Pancreas (tissue), 10 donors: Measurements from ENCODE around the gene DUSP12. TPM values are rescaled to one million over a fixed set of nuclear protein-coding genes. Genes with fewer than 3 reads are reported as not detected.
"Not testable (repeated sequence)": the region's sequence is repeated elsewhere in the genome, so short reads cannot be mapped to it uniquely, and the experiment has no call there.

Source experiments
- ATAC-seq, 4 donors: fragments of 200-7000 bp; cut with Tn5 transposase; one replicate each; pipeline versions ENCODE4 v1.8.0 to v1.9.1; 2020; ENCODE audit warnings: mild to moderate bottlenecking in 4 of 4, moderate library complexity in 4 of 4
- DNase-seq, 6 donors: peaks; one replicate each; pipeline ENCODE4 v3.0.0-alpha.2; 2020
- FAIRE-seq: peaks from 2 replicates; lab custom pipeline; 2012; peaks lifted over from hg19 to GRCh38; lab: Jason Lieb, UNC
- H3K27ac ChIP-seq, 4 donors: fragments of 200-600 bp; sonication (generic); 1 replicate in 3 of 4; 2 replicates in 1 of 4; pipeline versions ENCODE4 v1.5.0 to v1.8.0; 2020
- H3K27me3 ChIP-seq, 4 donors: fragments of 200-600 bp; one replicate each; pipeline ENCODE4 v1.8.0; 2021
- H3K36me3 ChIP-seq, 3 donors: fragments of 200-600 bp; sonication (generic) in 1 of 3; one replicate each; pipeline versions ENCODE4 v1.5.0 to v1.8.0; 2020 to 2021
- H3K4me1 ChIP-seq, 3 donors: fragments of 200-600 bp; one replicate each; pipeline ENCODE4 v1.8.0; 2021
- H3K4me3 ChIP-seq, 4 donors: fragments of 200-600 bp; sonication (generic) in 2 of 4; one replicate each; pipeline versions ENCODE4 v1.5.0 to v1.8.0; 2020 to 2021
- H3K9me3 ChIP-seq, 4 donors: fragments of 200-600 bp; one replicate each; pipeline ENCODE4 v1.8.0; 2021
- CTCF ChIP-seq, 4 donors: fragments of 200-600 bp; sonication (generic) in 3 of 4; IDR thresholded peaks; one replicate each; pipeline versions ENCODE4 v1.5.0 to v1.8.0; 2021; ENCODE audit warnings: antibody characterized with exemption in 4 of 4
- WGBS, 2 donors: extraction: QIAGEN DNeasy Blood & Tissue Kit; methylation state at CpG; one replicate each; pipeline ENCODE4 v1.1.7; 2013; 5-methylcytosine and 5-hydroxymethylcytosine counted together
- intact Hi-C, 3 donors: fragments of 100-400 bp; cut with DNase I; formaldehyde crosslinking; loops; one replicate each; pipeline versions ENCODE4 v1.11.1 to v1.14.2; 2022
- polyA plus RNA-seq, 2 donors: library from polyadenylated mRNA; stranded (reverse); fragments of 200-250 nt; gene quantifications; one replicate each; pipeline ENCODE4 v1.2.3, GENCODE V29; 2013
- total RNA-seq, 6 donors: library from RNA; stranded (reverse); fragmentation: NEBNext Ultra II Directional in 4 of 6; extraction: Animal tissue kit (Norgen Biotek cat#: 25700) in 4 of 6; gene quantifications; one replicate each; pipeline versions ENCODE4 v1.2.1 to v1.2.4, GENCODE V29; 2021 to 2023
- donor health status: healthy with polysubstance abuse.
- donor health status: DM: no; HTN: no; CAD: no; lungs with moderate emphysema.
- donor health status: DM: no; HTN: no; CAD: no.
- donor health status: control.
- donor health status: control.
- donor health status: Bipolar disorder and iron deficiency.
- donor health status: DM: yes; HTN: yes; CAD: no.
- donor health status: DM: no; HTN: no; CAD: no.
- donor health status: DM: no; HTN: no; CAD: no.
- donor health status: DM: yes; HTN: yes; CAD: no.

The DUSP12 gene
- total and polyA plus RNA-seq, 8 donors: 5.7 to 16.0 (median 9.1) TPM

GRCh38 chr1:161721738-161722343 is 27.7 kb upstream of the DUSP12 start:
- DNase-seq (no peak), ATAC-seq (no peak), FAIRE-seq (no peak)
- intact Hi-C loops: no loop called here
- H3K9me3 ChIP-seq: no peaks in the 10 kb centered on the region
- H3K36me3 ChIP-seq: no peaks in the 10 kb centered on the region
- H3K27ac ChIP-seq: no peak overlapping the region
- peaks cover 0 to 7% (median 0%) of the 10 kb centered on the region in 3 donors for H3K4me1 ChIP-seq
- H3K27me3 ChIP-seq: no peaks in the 10 kb centered on the region
- no peak overlapping the region for H3K4me3 ChIP-seq
- no peak for TF ChIP-seq CTCF (IDR thresholded peaks at IDR 0.05)
- 54 to 56% methylated on average over 8 of the region's 8 CpGs for WGBS, 2 donors

GRCh38 chr1:161722406-161722805 is 27.2 kb upstream of the DUSP12 start:
- Histone ChIP-seq H3K27ac (no peak overlapping the region), H3K36me3 (no peaks in the 10 kb centered on the region), H3K27me3 (no peaks in the 10 kb centered on the region), H3K9me3 (no peaks in the 10 kb centered on the region), H3K4me1 (peaks cover 0 to 7% (median 0%) of the 10 kb centered on the region in 3 donors), H3K4me3 (no peak overlapping the region)
- no peak for TF ChIP-seq CTCF (IDR thresholded peaks at IDR 0.05)
- WGBS, 2 donors: 68% methylated on average over 1 of the region's 1 CpG; no CpG with 5 or more reads in 1 of the 2 donors
- DNase-seq (no peak), ATAC-seq (no peak), FAIRE-seq (no peak)
- intact Hi-C loops: no loop called here

GRCh38 chr1:161723459-161724141 is 26.0 kb upstream of the DUSP12 start:
- Histone ChIP-seq H3K9me3 (no peaks in the 10 kb centered on the region), H3K4me1 (peaks cover 0 to 7% (median 0%) of the 10 kb centered on the region in 3 donors), H3K27me3 (no peaks in the 10 kb centered on the region), H3K27ac (no peak overlapping the region), H3K4me3 (no peak overlapping the region), H3K36me3 (no peaks in the 10 kb centered on the region)
- intact Hi-C loops: no loop called here
- TF ChIP-seq CTCF (IDR thresholded peaks at IDR 0.05): no peak
- DNase-seq: no peak
- 68 to 81% methylated on average over 8 of the region's 8 CpGs for WGBS, 2 donors
- ATAC-seq: no peak
- FAIRE-seq: no peak

GRCh38 chr1:161725258-161725907 is 24.2 kb upstream of the DUSP12 start:
- WGBS, 2 donors: 44 to 45% methylated on average over 22 of the region's 22 CpGs
- H3K4me1 ChIP-seq, FAIRE-seq, intact Hi-C loops, DNase-seq, H3K27me3 ChIP-seq, ATAC-seq, H3K9me3 ChIP-seq, H3K36me3 ChIP-seq: not testable (repeated sequence)
- Histone ChIP-seq H3K4me3 (peak overlapping the region; percentile 68 to 90 (median 74)), H3K27ac (peak overlapping the region in 1 of 4 donors; percentile 83)

GRCh38 chr1:161725908-161726472 is 23.6 kb upstream of the DUSP12 start:
- Histone ChIP-seq H3K27me3 (no peaks in the 10 kb centered on the region), H3K9me3 (no peaks in the 10 kb centered on the region), H3K36me3 (no peaks in the 10 kb centered on the region), H3K4me3 (peak overlapping the region; percentile 68 to 90 (median 74)), H3K27ac (peak overlapping the region; percentile 24 to 83 (median 75)), H3K4me1 (peaks cover 0 to 7% (median 0%) of the 10 kb centered on the region in 3 donors)
- no peak for TF ChIP-seq CTCF (IDR thresholded peaks at IDR 0.05)
- 0 to 1% methylated on average over 30 to 34 of the region's 34 CpGs for WGBS, 2 donors
- intact Hi-C loops: no loop called here
- FAIRE-seq: no peak
- peak; percentile 39 to 52 (median 50) for ATAC-seq
- DNase-seq: peak; percentile 24 to 80 (median 52)
